SK-N-MC (cell line): ENCODE data around the gene ELF2.

Experiments used
- DNase-seq: peaks from one replicate; pipeline ENCODE4 v3.0.0-alpha.2; 2011; ENCODE audit warnings: low read depth, low spot score
- H3K27ac ChIP-seq: fragments of 200-600 bp; sonication (generic); 2 replicates; pipeline ENCODE4 v1.5.1; 2016; ENCODE audit warnings: mixed run types
- H3K36me3 ChIP-seq: fragments of 200-600 bp; sonication (generic); 2 replicates; pipeline ENCODE4 v1.6.1; 2017; ENCODE audit warnings: antibody characterized with exemption, low read length, mixed read lengths; ENCODE audit not compliant: insufficient read depth
- H3K4me3 ChIP-seq: fragments of 200-600 bp; sonication (generic); 2 replicates; pipeline ENCODE4 v1.5.1; 2016
- H3K9ac ChIP-seq: fragments of 200-600 bp; sonication (generic); 2 replicates; pipeline ENCODE4 v1.8.0; 2017; ENCODE audit warnings: mixed run types, mixed read lengths; ENCODE audit not compliant: insufficient read length
- H3K9me3 ChIP-seq: fragments of 200-600 bp; sonication (generic); 2 replicates; pipeline ENCODE4 v1.6.1; 2017; ENCODE audit warnings: low read depth, mild to moderate bottlenecking, antibody characterized with exemption, low read length, moderate library complexity, mixed read lengths
- EZH2 ChIP-seq: fragments of 200-600 bp; sonication (generic); IDR thresholded peaks from one replicate; pipeline ENCODE4 v1.6.1; 2017; ENCODE audit warnings: antibody characterized with exemption
- FOXP2 ChIP-seq: optimal IDR thresholded peaks from 2 replicates; pipeline ENCODE3; 2011; ENCODE audit warnings: mild to moderate bottlenecking, moderate library complexity; ENCODE audit not compliant: insufficient read depth; ENCODE audit errors: extremely low read length, control extremely low read depth
- POLR2AphosphoS5 ChIP-seq: IDR thresholded peaks from 2 replicates; pipeline ENCODE4 v1.6.1; 2012; ENCODE audit warnings: mild to moderate bottlenecking, low read depth, low read length, borderline replicate concordance

Gene ELF2

GRCh38 chr4:139154538-139154937 lies 22.5 kb downstream of the ELF2 start:
- Histone ChIP-seq H3K36me3 (no peaks in the 10 kb centered on the region), H3K4me3 (no peak overlapping the region), H3K9ac (no peak overlapping the region), H3K9me3 (no peaks in the 10 kb centered on the region), H3K27ac (no peak overlapping the region)
- TF ChIP-seq EZH2 (no peak), POLR2AphosphoS5 (no peak), FOXP2 (no peak)
- DNase-seq, result no peak

- TF ChIP-seq EZH2 (no peak), FOXP2 (no peak), POLR2AphosphoS5 (no peak)
- Histone ChIP-seq H3K9ac (no peak overlapping the region), H3K9me3 (no peaks in the 10 kb centered on the region), H3K27ac (no peak overlapping the region), H3K4me3 (no peak overlapping the region), H3K36me3 (peaks cover under 1% of the 10 kb centered on the region; the same call in 1 of the 2 replicates)
- DNase-seq, result no peak
Observed at GRCh38 chr4:139154134-139154421, 22.9 kb downstream of the ELF2 start.

DNA sequence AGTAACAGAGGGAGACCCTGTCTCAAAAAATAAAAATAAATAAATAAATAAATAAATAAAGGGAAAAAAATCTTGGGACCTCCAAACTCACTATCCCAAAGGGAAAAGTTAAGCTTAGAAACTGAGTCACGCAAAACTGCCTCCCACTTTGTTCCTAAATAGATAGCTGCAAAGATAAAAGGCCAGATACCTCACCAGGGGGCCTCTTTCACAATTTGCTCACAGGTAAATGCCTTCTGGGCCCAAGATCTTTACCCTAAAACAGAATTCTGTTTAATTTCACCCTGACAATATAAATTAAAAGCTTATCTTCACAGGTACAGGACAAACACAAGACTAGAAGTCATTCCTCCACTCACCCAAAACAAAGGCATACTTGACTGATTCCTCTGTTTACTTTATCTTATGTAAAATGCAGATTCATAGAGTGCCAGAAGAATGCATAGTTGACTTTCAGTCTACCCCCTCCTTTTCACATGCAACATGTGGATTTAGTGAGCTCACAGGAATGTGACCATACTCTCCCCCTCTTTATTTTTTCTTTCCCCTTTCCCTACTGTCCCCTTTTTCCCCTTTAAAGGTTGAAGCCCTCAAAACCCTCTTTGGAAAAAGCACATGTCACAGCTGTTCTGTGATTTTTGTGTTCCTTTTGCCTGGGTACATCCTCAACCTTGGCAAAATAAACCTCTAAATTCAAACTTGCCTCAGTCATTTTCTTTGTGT lies 23.4 kb downstream of the ELF2 start:
- Histone ChIP-seq H3K36me3 (peaks cover 5% of the 10 kb centered on the region; the same call in 1 of the 2 replicates), H3K27ac (no peak overlapping the region), H3K4me3 (no peak overlapping the region), H3K9ac (no peak overlapping the region), H3K9me3 (no peaks in the 10 kb centered on the region)
- no peak for TF ChIP-seq EZH2
- no peak for TF ChIP-seq FOXP2
- TF ChIP-seq POLR2AphosphoS5, result no peak
- DNase-seq, result no peak

DNA sequence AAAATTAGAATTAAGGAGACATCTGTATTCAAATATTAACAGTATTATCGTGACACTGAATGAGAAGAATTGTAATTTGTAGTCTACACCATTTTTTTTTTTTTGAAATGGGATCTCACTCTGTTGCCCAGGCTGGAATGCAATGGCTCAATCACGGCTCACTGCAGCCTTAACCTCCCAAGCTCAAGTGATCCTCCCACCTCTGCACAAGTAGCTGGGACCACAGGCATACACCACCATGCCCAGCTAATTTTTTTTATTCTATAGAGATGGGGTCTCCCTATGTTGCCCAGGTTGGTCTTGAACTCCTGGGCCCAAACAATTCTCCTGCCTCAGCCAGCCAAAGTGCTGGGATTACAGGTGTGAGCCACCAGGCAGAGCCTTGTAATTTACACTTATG lies 24.8 kb downstream of the ELF2 start:
- Histone ChIP-seq H3K36me3 (peaks cover 6% of the 10 kb centered on the region; the same call in 1 of the 2 replicates), H3K4me3 (no peak overlapping the region), H3K9me3 (no peaks in the 10 kb centered on the region), H3K9ac (no peak overlapping the region), H3K27ac (no peak overlapping the region)
- no peak for TF ChIP-seq EZH2
- no peak for DNase-seq

DNA sequence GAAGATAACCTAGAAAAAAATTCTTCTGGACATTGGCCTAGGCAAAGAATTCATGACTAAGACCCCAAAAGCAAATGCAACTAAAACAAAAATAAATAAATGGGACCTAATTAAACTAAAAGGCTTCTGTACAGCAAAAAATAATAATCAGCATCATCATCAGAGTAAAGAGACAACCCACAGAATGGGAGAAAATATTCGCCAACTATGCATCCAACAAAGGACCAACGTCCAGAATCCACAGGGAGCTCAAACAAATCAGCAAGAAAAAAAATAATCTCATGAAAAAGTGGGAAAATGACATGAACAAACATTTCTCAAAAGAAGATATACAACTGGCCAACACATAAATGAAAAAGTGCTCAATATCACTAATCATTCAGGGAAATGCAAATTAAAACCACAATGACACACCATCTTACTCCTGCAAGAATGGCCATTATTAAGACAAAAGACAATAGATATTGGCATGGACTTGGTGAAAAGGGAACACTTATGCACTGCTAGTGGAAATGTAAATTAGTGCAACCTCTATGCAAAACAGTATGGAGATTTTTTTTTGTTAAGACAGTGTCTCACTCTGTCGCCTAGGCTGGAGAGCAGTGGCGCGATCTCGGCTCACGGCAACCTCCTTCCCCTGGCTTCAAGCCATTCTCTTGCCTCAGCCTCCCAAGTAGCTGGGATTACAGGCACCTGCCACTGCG lies 29.9 kb downstream of the ELF2 start:
- Histone ChIP-seq H3K9me3 (no peaks in the 10 kb centered on the region), H3K9ac (no peak overlapping the region), H3K4me3 (no peak overlapping the region), H3K36me3 (peaks cover 6% of the 10 kb centered on the region; the same call in 1 of the 2 replicates), H3K27ac (no peak overlapping the region)
- TF ChIP-seq EZH2, result no peak
- no peak for TF ChIP-seq POLR2AphosphoS5
- no peak for TF ChIP-seq FOXP2
- DNase-seq, result no peak

GRCh38 chr4:139145552-139145932 lies 31.5 kb downstream of the ELF2 start:
- peaks cover 6% of the 10 kb centered on the region; the same call in 1 of the 2 replicates for H3K36me3 ChIP-seq
- no peak for DNase-seq
- TF ChIP-seq FOXP2 (no peak), EZH2 (no peak), POLR2AphosphoS5 (no peak)
- H3K27ac ChIP-seq, result no peak overlapping the region
- H3K4me3 ChIP-seq, result no peak overlapping the region
- no peaks in the 10 kb centered on the region for H3K9me3 ChIP-seq
- H3K9ac ChIP-seq, result no peak overlapping the region

- no peak overlapping the region for H3K9ac ChIP-seq
- no peak for DNase-seq
- peaks cover 6% of the 10 kb centered on the region; the same call in 1 of the 2 replicates for H3K36me3 ChIP-seq
- no peaks in the 10 kb centered on the region for H3K9me3 ChIP-seq
- H3K4me3 ChIP-seq, result no peak overlapping the region
- H3K27ac ChIP-seq, result no peak overlapping the region
- TF ChIP-seq EZH2 (no peak), POLR2AphosphoS5 (no peak), FOXP2 (no peak)
Observed at GRCh38 chr4:139144911-139145551, 32.0 kb downstream of the ELF2 start.

GRCh38 chr4:139144161-139144859 lies 32.7 kb downstream of the ELF2 start:
- no peak for DNase-seq
- Histone ChIP-seq H3K27ac (no peak overlapping the region), H3K9ac (no peak overlapping the region), H3K4me3 (no peak overlapping the region), H3K36me3 (peaks cover 6% of the 10 kb centered on the region; the same call in 1 of the 2 replicates), H3K9me3 (no peaks in the 10 kb centered on the region)
- TF ChIP-seq POLR2AphosphoS5 (no peak), FOXP2 (no peak), EZH2 (no peak)
